GM12865 (cell line): ENCODE results near the gene TRAPPC6A.

Experiments used
- DNase-seq: peaks from one replicate; pipeline ENCODE4 v3.0.0; 2010; ENCODE audit warnings: low read depth
- H3K4me3 ChIP-seq: 2 replicates; pipeline ENCODE4 v1.5.1; 2011; ENCODE audit warnings: mild to moderate bottlenecking, low read depth, low read length, control low read depth
- CTCF ChIP-seq: IDR thresholded peaks from 2 replicates; pipeline ENCODE4 v1.5.1; 2011; ENCODE audit warnings: low read length, control low read depth, low read depth, inconsistent platforms; ENCODE audit not compliant: insufficient read depth; ENCODE audit errors: missing control alignments

Gene TRAPPC6A

GRCh38 chr19:45206328-45206727 is 28.3 kb upstream of the TRAPPC6A start:
- no peak for TF ChIP-seq CTCF
- no peak for DNase-seq
- no peak overlapping the region for H3K4me3 ChIP-seq

GRCh38 chr19:45205810-45206209 is 27.8 kb upstream of the TRAPPC6A start:
- no peak overlapping the region for H3K4me3 ChIP-seq
- no peak for TF ChIP-seq CTCF
- no peak for DNase-seq

GRCh38 chr19:45202637-45203036 is 24.6 kb upstream of the TRAPPC6A start:
- TF ChIP-seq CTCF: no peak
- DNase-seq: no peak
- no peak overlapping the region for H3K4me3 ChIP-seq

- DNase-seq: no peak
- no peak overlapping the region for H3K4me3 ChIP-seq
These were observed 22.5 kb upstream of the TRAPPC6A start for GRCh38 chr19:45200568-45200967.

GRCh38 chr19:45195764-45196163 is 17.7 kb upstream of the TRAPPC6A start:
- no peak for TF ChIP-seq CTCF
- no peak overlapping the region for H3K4me3 ChIP-seq
- no peak for DNase-seq

More at GRCh38 chr19:45200568-45200967, 22.5 kb upstream of the TRAPPC6A start:
- no peak for TF ChIP-seq CTCF

- no peak overlapping the region for H3K4me3 ChIP-seq
- TF ChIP-seq CTCF: no peak
- no peak for DNase-seq
These were observed 13.3 kb upstream of the TRAPPC6A start for GRCh38 chr19:45191375-45191774.

GRCh38 chr19:45189971-45190370 is 11.9 kb upstream of the TRAPPC6A start:
- TF ChIP-seq CTCF: no peak
- no peak overlapping the region for H3K4me3 ChIP-seq
- no peak for DNase-seq
